Mesothelial cell of epicardium (in vitro differentiated cells): ENCODE results near the gene ODC1. TPM values are rescaled to one million over a fixed set of nuclear protein-coding genes. Genes with fewer than 3 reads are reported as not detected.
A peak's percentile ranks its signal among the peaks of the same experiment; 100 is the strongest.

Source experiments
- DNase-seq, 2 experiments: peaks; one replicate each; pipeline ENCODE4 v3.0.0; 2021; ENCODE audit warnings: low spot score in 2 of 2; ENCODE audit not compliant: unreplicated experiment in 2 of 2
- H3K27ac Mint-ChIP-seq: 2 replicates; pipeline ENCODE4 v1.8.0; 2021; ENCODE audit warnings: mixed read lengths
- H3K27me3 Mint-ChIP-seq: 2 replicates; pipeline ENCODE4 v1.8.0; 2021; ENCODE audit warnings: low read depth, mixed read lengths
- H3K36me3 Mint-ChIP-seq: 2 replicates; pipeline ENCODE4 v1.8.0; 2021; ENCODE audit warnings: mixed read lengths
- H3K4me1 Mint-ChIP-seq: 2 replicates; pipeline ENCODE4 v1.8.0; 2021; ENCODE audit warnings: mixed read lengths
- H3K4me3 Mint-ChIP-seq: 2 replicates; pipeline ENCODE4 v1.8.0; 2021; ENCODE audit warnings: mild to moderate bottlenecking, moderate library complexity, mixed read lengths
- H3K9me3 Mint-ChIP-seq: 2 replicates; pipeline ENCODE4 v1.8.0; 2021; ENCODE audit warnings: mixed read lengths
- total RNA-seq: library from RNA; stranded (reverse); gene quantifications from 3 replicates; pipeline ENCODE4 v1.2.1, GENCODE V29; 2021
- TF ChIP-seq, protein P1 (sequence below): fragments of 200-600 bp; sonication (generic); IDR thresholded peaks from one replicate; pipeline ENCODE4 v1.5.0; 2021; ENCODE audit warnings: antibody characterized with exemption; ENCODE audit not compliant: unreplicated experiment

Gene ODC1
- total RNA-seq, 1 donor from 2014 or later, result 148 TPM

DNA sequence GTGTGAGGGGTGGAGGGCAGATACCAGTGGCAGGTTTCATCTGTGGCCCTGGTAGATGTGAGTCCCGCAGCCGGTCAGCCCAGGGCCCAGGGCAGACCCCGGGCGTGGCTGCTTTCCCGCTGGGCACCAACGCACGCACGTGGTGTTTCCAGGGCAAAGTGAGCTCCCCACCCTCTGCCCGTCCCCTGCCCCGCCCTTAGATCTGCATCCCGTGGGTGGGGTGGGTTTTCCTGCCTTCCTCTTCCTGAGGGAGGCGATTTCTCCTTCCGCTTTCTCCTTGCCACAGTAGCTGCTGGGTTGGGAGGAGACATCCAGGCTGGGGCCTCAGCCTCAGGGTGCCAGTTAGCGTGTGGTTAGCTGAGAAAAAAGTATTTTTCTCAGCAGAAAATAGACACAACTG is 49.6 kb downstream of the ODC1 start:
- no peak overlapping the region for H3K4me3 Mint-ChIP-seq
- peak overlapping the region; percentile 43 for H3K27ac Mint-ChIP-seq
- no peak for DNase-seq
- peaks cover 9% of the 10 kb centered on the region for H3K36me3 Mint-ChIP-seq
- TF ChIP-seq, protein P1, sequence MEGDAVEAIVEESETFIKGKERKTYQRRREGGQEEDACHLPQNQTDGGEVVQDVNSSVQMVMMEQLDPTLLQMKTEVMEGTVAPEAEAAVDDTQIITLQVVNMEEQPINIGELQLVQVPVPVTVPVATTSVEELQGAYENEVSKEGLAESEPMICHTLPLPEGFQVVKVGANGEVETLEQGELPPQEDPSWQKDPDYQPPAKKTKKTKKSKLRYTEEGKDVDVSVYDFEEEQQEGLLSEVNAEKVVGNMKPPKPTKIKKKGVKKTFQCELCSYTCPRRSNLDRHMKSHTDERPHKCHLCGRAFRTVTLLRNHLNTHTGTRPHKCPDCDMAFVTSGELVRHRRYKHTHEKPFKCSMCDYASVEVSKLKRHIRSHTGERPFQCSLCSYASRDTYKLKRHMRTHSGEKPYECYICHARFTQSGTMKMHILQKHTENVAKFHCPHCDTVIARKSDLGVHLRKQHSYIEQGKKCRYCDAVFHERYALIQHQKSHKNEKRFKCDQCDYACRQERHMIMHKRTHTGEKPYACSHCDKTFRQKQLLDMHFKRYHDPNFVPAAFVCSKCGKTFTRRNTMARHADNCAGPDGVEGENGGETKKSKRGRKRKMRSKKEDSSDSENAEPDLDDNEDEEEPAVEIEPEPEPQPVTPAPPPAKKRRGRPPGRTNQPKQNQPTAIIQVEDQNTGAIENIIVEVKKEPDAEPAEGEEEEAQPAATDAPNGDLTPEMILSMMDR, result no peak
- no peaks in the 10 kb centered on the region for H3K9me3 Mint-ChIP-seq
- H3K27me3 Mint-ChIP-seq, result no peaks in the 10 kb centered on the region
- H3K4me1 Mint-ChIP-seq, result no peaks in the 10 kb centered on the region

DNA sequence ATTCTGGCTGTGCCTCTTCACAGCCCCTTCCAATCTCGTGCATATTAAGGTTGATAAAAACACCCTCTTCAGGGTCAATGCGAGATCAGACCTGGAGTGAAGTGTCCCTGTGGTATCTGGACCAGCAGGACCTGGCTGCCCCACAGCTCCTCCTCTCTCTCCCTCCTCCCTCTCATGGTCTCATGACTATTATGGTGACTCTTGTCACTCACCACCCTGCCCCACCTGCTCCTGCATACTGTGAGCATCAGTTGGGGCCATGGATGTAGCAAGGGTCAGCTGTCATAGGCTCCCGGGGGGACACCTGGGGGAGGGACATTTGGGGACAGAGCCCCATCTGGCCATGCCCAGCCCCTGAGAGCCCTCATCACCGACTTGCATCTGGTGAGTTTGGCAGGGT is 50.2 kb downstream of the ODC1 start:
- Mint-ChIP-seq H3K4me3 (no peak overlapping the region), H3K27ac (no peak overlapping the region), H3K4me1 (no peaks in the 10 kb centered on the region), H3K9me3 (no peaks in the 10 kb centered on the region), H3K36me3 (peaks cover 9% of the 10 kb centered on the region), H3K27me3 (no peaks in the 10 kb centered on the region)
- no peak for DNase-seq
- TF ChIP-seq, protein P1, result no peak

DNA sequence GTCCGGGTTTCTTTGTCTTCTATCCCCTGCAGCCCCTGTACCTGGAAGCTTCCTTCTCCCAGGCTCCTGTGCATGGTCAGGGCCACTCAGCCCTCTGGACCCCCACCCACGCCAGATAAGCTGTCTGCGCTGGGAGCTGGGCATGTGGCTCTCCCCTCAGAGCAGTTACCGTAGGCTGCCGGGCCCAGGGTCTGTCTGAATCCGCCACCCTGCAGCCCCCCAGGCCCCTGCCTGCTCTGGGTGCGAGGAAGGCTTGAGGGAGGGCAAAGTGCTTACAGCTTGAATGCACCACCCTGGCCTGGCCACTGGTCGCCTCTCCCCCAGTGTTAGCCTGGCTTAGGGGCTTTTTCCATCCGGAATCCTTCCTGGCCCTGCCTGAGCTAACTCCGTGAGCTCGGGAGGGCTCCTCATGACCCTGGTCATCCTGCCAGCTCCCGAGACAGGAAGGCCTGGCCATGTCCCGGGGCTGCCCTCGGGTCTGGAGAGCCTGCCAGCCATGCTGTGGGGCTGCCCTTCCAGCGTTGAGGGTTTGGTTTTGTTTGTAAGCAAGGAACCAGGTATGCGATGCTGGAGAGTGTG is 50.7 kb downstream of the ODC1 start:
- H3K4me1 Mint-ChIP-seq, result peaks cover 1% of the 10 kb centered on the region
- TF ChIP-seq, protein P1, result no peak
- H3K9me3 Mint-ChIP-seq, result no peaks in the 10 kb centered on the region
- no peak for DNase-seq
- H3K36me3 Mint-ChIP-seq, result peaks cover 9% of the 10 kb centered on the region
- H3K27me3 Mint-ChIP-seq, result no peaks in the 10 kb centered on the region
- no peak overlapping the region for H3K27ac Mint-ChIP-seq
- no peak overlapping the region for H3K4me3 Mint-ChIP-seq

DNA sequence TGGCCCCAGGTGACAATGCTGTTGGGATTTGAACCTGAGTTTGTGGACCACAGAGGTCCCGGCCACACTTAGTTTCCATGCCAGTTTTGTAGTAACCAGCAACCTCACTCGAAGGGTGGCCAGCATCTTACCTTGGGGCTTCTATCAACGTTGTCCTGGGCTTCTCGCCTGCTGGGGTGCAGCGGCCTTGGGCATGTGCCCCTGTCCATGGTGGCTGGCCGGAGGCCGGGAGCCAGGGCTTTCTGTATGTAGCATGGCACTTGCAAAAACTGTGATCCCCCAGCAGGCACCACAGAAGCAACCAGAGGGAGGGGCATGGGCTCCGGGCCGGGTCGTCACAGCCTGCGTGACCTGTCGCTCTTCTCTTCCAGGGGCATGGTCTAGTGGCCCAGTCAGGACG is 51.7 kb downstream of the ODC1 start:
- no peak overlapping the region for H3K4me3 Mint-ChIP-seq
- TF ChIP-seq, protein P1, result no peak
- no peaks in the 10 kb centered on the region for H3K9me3 Mint-ChIP-seq
- no peak overlapping the region for H3K27ac Mint-ChIP-seq
- DNase-seq, result no peak
- peaks cover 2% of the 10 kb centered on the region for H3K4me1 Mint-ChIP-seq
- H3K36me3 Mint-ChIP-seq, result peaks cover 9% of the 10 kb centered on the region
- no peaks in the 10 kb centered on the region for H3K27me3 Mint-ChIP-seq

DNA sequence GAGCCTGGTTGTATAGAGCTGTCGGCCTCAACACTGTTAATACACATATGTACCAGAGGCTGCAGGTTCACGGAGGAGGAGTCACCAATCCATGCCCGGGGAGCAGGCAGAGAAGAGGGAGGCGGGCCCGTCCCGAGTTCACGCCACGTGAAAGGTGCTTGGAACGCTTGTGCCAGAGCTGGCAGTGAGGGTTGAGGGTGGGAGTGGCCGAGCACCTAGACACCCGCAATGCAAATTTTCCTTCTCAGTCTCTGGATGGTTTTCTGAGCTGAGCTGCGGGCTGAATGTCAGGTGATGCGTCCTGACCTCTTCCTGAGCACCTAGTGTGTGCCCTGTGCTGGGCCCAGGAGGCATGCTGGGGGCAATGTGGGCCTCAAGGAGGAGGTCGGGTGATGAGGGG is 52.2 kb downstream of the ODC1 start:
- no peak overlapping the region for H3K27ac Mint-ChIP-seq
- no peaks in the 10 kb centered on the region for H3K27me3 Mint-ChIP-seq
- H3K4me3 Mint-ChIP-seq, result no peak overlapping the region
- peaks cover 5% of the 10 kb centered on the region for H3K36me3 Mint-ChIP-seq
- DNase-seq, result no peak
- TF ChIP-seq, protein P1, result no peak
- peaks cover 2% of the 10 kb centered on the region for H3K4me1 Mint-ChIP-seq
- H3K9me3 Mint-ChIP-seq, result no peaks in the 10 kb centered on the region

DNA sequence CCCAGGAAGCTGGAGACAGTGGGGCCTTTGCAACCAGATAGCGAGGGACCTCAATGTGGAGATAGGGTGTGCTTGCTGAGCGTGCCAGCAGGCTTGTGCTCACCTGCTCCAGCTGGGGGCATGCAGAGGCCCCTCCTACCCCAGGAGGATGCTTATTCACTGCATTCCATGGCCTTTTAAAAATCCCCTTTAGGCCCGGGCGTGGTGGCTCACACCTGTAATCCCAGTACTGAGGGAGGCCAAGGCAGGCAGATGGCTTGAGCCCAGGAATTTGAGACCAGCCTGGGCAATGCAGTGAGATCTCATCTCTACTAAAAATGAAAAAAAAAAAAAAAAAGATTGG is 54.5 kb downstream of the ODC1 start:
- Mint-ChIP-seq H3K4me3 (no peak overlapping the region), H3K4me1 (peaks cover 2% of the 10 kb centered on the region), H3K27me3 (no peaks in the 10 kb centered on the region), H3K27ac (no peak overlapping the region), H3K9me3 (no peaks in the 10 kb centered on the region), H3K36me3 (no peaks in the 10 kb centered on the region)
- TF ChIP-seq, protein P1, result no peak
- DNase-seq, result no peak
